ENCODE results near the gene ASCL5.

ASCL5 gene

DNA sequence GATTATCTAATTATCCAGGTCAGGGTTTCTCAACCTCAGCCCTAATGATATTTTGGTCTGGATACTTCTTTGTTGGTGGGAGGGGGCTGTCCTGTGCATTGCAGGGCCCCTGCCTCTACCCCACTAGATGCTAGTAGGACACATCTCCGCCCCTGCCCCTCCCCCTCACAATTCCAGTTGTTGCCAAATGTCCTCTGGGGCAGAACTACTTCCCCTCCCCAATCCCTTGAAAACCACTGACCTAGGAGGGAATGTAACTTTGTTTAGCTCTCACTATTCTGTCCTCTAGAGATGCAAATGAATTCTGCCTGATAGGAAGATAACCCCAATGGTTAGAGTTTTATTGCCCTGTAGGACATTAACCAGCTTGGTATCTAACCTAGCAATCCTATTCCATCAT lies 22.8 kb downstream of the ASCL5 start:
- TF ChIP-seq TEAD4 (IDR thresholded peaks at IDR 0.05) (no peak), CREB1 (IDR thresholded peaks at IDR 0.05; ENCODE audit: low read depth) (no peak), EGR1 (IDR thresholded peaks at IDR 0.05) (no peak), RAD21 (IDR thresholded peaks at IDR 0.05; ENCODE audit: low read depth) (no peak), FOXM1 (IDR thresholded peaks at IDR 0.05; ENCODE audit: borderline replicate concordance, low read depth) (no peak), EP300 (IDR thresholded peaks at IDR 0.05; ENCODE audit: borderline replicate concordance) (no peak), TCF12 (IDR thresholded peaks at IDR 0.05; ENCODE audit: low read depth) (no peak)

DNA sequence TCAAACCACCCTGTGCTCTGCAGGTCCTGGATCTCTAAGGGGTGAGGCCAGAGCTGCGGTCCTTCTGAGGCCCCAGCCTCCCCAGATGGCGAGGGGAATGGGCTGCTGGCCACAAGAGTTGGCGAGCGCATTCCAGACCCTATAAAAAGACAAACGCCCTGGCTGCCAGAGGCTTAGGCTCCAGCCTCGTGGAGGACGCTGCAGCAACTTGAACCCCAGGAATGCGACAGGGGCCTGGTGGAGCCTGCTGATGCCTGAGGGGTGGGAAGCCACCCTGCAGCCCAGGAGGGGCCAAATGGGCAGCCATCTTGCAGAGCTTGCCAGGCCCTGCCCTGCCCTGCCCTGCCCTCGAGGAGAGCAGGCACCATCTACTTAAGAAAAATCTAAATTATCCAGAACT lies 23.3 kb downstream of the ASCL5 start:
- TF ChIP-seq EP300 (IDR thresholded peaks at IDR 0.05; ENCODE audit: borderline replicate concordance) (no peak), FOXM1 (IDR thresholded peaks at IDR 0.05; ENCODE audit: borderline replicate concordance, low read depth) (no peak), USF1 (IDR thresholded peaks at IDR 0.05) (no peak), EGR1 (IDR thresholded peaks at IDR 0.05) (no peak), TEAD4 (IDR thresholded peaks at IDR 0.05) (no peak), CEBPB (IDR thresholded peaks at IDR 0.05) (no peak), TCF12 (IDR thresholded peaks at IDR 0.05; ENCODE audit: low read depth) (no peak), RAD21 (IDR thresholded peaks at IDR 0.05; ENCODE audit: low read depth) (no peak), CREB1 (IDR thresholded peaks at IDR 0.05; ENCODE audit: low read depth) (no peak), YY1 (IDR thresholded peaks at IDR 0.05; ENCODE audit: low read depth) (no peak), TAF1 (IDR thresholded peaks at IDR 0.05; ENCODE audit: low read depth) (no peak), ZBTB7A (IDR thresholded peaks at IDR 0.05; ENCODE audit: low read depth) (no peak), NFIC (IDR thresholded peaks at IDR 0.05) (no peak)
- TF ChIP-seq, protein P1, sequence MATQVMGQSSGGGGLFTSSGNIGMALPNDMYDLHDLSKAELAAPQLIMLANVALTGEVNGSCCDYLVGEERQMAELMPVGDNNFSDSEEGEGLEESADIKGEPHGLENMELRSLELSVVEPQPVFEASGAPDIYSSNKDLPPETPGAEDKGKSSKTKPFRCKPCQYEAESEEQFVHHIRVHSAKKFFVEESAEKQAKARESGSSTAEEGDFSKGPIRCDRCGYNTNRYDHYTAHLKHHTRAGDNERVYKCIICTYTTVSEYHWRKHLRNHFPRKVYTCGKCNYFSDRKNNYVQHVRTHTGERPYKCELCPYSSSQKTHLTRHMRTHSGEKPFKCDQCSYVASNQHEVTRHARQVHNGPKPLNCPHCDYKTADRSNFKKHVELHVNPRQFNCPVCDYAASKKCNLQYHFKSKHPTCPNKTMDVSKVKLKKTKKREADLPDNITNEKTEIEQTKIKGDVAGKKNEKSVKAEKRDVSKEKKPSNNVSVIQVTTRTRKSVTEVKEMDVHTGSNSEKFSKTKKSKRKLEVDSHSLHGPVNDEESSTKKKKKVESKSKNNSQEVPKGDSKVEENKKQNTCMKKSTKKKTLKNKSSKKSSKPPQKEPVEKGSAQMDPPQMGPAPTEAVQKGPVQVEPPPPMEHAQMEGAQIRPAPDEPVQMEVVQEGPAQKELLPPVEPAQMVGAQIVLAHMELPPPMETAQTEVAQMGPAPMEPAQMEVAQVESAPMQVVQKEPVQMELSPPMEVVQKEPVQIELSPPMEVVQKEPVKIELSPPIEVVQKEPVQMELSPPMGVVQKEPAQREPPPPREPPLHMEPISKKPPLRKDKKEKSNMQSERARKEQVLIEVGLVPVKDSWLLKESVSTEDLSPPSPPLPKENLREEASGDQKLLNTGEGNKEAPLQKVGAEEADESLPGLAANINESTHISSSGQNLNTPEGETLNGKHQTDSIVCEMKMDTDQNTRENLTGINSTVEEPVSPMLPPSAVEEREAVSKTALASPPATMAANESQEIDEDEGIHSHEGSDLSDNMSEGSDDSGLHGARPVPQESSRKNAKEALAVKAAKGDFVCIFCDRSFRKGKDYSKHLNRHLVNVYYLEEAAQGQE (IDR thresholded peaks at IDR 0.05; ENCODE audit: low read depth), result no peak
- TF ChIP-seq, protein P2, sequence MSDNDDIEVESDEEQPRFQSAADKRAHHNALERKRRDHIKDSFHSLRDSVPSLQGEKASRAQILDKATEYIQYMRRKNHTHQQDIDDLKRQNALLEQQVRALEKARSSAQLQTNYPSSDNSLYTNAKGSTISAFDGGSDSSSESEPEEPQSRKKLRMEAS (IDR thresholded peaks at IDR 0.05), result no peak

DNA sequence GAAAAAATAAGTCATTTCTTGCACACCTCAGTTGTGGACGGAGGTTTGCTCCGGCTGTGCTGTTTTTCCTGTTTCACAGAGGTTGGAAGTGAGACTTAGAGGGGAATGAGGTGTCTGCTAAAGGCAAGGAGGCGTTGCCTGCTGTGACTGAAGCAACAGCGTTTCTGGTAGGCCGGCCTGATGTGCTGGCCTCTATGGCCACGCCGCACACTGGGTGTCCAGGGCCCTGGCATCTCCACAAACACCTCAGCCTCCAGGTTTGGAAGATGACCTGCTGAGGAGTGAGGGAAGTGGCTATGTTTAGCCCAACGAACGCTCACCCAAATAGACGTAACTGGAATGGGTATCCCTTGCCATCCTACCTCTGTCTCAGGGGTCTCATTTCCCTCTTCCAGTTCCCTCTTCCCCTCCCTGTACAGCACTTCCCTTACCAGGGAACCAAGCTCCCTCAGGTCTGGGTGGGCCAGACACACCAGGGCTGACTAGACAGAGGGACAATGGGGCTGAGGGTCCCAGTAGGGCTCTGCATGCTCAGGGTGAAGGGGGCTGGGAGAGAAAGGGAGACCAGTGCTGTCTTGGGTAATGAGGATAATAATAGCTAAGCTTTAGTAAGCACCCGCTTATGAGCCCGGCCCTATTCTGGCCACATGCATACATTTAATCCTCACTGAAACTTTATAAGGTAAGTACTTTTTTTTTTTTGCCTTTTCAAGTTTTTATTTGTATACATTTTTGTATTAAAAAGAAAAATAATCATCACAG lies 26.6 kb downstream of the ASCL5 start:
- TF ChIP-seq, protein P1 (IDR thresholded peaks at IDR 0.05; ENCODE audit: low read depth), result no peak
- TF ChIP-seq FOXM1 (IDR thresholded peaks at IDR 0.05; ENCODE audit: borderline replicate concordance, low read depth) (no peak), TCF12 (IDR thresholded peaks at IDR 0.05; ENCODE audit: low read depth) (no peak), USF1 (IDR thresholded peaks at IDR 0.05) (no peak), RAD21 (IDR thresholded peaks at IDR 0.05; ENCODE audit: low read depth) (no peak), TAF1 (IDR thresholded peaks at IDR 0.05; ENCODE audit: low read depth) (no peak), EGR1 (IDR thresholded peaks at IDR 0.05) (no peak), TEAD4 (IDR thresholded peaks at IDR 0.05) (no peak), YY1 (IDR thresholded peaks at IDR 0.05; ENCODE audit: low read depth) (no peak), EP300 (IDR thresholded peaks at IDR 0.05; ENCODE audit: borderline replicate concordance) (no peak), CEBPB (IDR thresholded peaks at IDR 0.05) (no peak), NFIC (IDR thresholded peaks at IDR 0.05) (no peak)
- TF ChIP-seq, protein P2 (IDR thresholded peaks at IDR 0.05), result no peak

DNA sequence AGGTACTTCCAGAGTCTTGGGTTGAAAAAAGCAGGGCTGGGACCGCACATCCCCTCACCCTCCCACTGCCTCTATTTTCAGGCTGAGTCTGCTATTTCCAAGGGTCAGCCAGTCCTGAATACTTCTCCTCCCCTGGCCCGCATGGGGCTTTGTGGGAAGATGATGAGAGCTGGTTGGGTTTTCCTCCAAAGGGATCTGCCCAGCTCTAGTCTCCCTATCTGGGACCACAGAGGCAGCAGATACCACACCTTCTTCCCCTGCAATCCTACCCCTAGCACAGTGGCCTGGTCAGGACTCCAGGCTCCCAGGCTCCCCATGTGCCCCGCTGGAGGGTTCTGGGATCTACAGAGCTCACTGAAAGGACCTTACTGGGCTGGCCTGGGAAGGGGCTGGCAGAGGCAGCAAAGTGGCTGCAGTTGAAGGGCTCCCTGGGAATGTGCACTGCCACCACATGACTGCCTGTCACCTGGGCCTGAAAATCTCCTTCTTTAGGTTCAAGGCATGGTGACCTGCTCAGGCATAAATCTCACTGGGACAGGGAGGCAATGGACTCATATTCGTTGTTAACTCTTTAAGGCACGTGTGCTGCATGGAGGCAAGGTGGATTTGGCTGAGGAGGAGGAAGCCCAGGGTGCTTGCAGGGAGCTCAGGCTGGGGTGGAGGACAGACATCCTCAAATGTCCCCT lies 27.8 kb downstream of the ASCL5 start:
- no peak for TF ChIP-seq FOXM1 (IDR thresholded peaks at IDR 0.05; ENCODE audit: borderline replicate concordance, low read depth)
- TF ChIP-seq YY1 (IDR thresholded peaks at IDR 0.05; ENCODE audit: low read depth), result no peak
- TF ChIP-seq NFIC (IDR thresholded peaks at IDR 0.05), result no peak
- TF ChIP-seq CREB1 (IDR thresholded peaks at IDR 0.05; ENCODE audit: low read depth), result no peak
- no peak for TF ChIP-seq USF1 (IDR thresholded peaks at IDR 0.05)
- no peak for TF ChIP-seq CEBPB (IDR thresholded peaks at IDR 0.05)
- TF ChIP-seq EGR1 (IDR thresholded peaks at IDR 0.05), result no peak
- no peak for TF ChIP-seq RAD21 (IDR thresholded peaks at IDR 0.05; ENCODE audit: low read depth)
- TF ChIP-seq, protein P1 (IDR thresholded peaks at IDR 0.05; ENCODE audit: low read depth), result no peak
